Stimulated activated CD8-positive, alpha-beta memory T cell treated with anti-CD3 and anti-CD28 coated beads, Interleukin-4, amount 100 ng/mL, for 1 hour (primary cell): Measurements from ENCODE around the gene ALDH1L1.

Experiments used
- DNase-seq, 2 donors: peaks; one replicate each; pipeline ENCODE4 v3.0.0-alpha.2; 2020; ENCODE audit warnings: low read depth in 2 of 2, low spot score in 1 of 2

The ALDH1L1 gene

DNA sequence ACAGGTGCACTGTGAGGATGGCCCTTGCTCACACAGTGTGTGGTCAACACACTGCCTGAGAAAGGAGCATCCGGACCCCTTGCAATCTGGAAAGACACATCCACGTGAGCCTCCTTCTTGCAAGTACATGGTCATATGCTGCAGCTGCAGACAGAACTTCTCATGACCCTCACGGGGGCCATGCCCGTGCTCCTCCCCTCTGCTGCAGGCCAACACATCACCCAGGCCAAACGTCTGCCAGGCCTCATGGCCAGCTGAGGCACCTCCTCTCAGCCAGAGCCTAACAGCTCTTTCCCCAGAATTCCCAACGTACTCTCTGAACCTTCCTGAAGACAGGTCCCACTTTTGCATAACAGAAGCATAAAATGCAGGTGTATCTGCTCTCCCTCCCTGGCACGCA lies 121.7 kb downstream of the ALDH1L1 start:
- no peak for DNase-seq

DNA sequence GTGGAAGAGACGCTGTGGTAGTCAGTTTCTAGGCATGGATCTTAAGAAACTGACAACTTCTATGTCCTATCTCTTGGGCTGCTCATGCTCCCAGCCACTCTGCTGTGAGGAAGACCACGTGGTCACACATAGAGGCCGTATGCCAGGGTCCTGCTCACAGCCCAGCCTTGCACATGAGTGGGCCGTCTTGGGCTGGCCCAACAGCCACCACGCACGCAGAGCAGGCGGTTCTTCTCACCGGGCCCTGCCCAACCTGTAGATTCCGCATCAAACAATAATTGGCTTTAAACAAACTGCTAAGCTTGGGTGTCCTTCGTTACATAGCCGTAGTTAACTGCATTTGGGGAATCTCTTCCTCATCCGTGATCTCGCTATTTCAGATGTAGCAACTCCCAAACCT lies 122.5 kb downstream of the ALDH1L1 start:
- DNase-seq, result no peak

DNA sequence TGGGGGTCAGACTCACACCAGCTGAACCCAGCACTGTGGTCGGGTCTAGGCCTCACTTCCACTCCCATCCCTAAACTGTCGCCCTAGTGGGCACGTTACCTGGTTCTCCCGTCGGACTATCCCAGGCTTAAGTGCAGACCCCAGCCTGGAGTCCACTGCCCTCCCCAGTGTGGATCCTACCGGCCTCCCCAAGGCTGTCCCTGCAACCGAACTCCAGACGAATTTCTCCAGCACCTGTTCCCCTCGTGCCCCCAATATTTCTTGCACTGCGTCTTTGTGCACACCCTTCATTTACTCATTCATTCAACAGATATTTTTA lies 122.9 kb downstream of the ALDH1L1 start:
- DNase-seq, result no peak

DNA sequence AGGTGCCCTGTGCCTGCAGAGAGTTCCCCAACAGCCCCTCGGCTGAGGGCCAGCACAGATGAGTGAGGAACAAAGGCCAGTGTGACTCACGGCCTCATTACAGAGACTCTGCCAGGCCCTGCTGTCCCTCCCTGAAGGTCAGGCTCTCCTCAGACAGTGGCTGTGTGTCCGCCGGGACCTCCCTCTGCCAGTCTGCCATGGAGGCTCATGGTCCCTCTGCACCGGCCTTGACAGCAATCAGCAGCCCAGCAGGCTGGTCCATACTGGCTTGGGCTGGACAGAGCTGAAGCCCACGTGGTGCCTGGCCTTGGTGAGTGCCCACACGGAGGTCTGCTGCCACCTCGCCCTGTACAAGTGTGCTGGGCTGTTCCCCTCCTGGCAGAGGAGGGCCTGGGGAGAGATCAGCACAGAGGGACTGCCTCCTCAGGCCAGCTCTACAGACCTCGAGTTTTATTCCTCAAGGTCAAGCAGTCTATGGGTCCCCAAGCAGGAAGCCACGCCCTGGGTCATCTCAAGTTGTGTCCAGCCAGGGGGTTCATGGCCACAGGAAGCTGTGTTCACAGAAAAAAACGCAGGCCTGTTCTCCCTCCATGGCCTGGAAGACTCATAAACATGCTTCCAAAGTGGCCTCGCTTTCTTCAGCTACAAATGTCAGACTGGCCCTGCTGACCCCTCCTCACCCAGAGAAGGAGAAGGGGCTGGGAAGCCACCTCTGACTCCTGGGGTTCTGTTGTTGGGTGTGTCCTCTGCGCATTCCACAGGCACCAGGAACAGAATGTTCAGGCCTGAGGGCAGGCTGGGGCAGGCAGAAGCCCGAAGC lies 123.5 kb downstream of the ALDH1L1 start:
- no peak for DNase-seq

DNA sequence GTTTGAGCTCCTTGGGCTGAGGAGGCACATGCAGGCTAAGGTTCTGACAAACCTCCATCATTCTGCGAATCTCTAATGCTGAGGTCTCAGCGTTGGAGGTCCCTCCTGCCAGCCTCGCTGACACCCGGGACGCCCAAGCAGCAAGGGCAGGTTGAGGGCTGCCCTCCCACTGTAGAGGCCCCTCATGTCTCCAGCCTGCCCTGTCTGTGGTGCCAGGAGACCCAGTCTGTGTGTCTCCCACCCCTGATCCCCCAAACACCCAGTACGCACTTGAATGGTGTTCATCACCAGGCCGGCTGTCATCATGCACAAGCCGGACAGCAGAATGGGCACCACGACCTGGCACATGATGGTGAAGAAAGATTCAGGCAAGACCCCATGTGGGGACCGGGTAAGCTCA lies 124.3 kb downstream of the ALDH1L1 start:
- no peak for DNase-seq

DNA sequence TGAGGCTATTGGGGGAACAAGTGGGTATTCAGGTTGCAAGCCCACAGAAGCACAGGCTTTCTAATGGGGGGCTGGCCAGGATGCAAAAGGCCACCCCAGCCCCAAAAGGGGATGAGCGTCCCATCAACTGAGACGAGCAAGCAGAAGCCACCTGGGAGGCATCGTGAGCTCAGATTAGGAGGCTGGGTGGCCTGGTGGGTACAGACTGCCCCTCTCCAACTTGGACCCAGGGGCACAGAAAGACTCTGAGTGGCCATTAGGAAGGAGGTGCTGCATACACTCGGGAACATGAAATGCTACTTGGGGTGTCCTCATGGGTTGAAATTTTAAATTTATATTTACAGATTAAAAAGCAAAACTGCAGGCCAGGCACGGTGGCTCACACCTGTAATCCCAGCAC lies 125.5 kb downstream of the ALDH1L1 start:
- no peak for DNase-seq

DNA sequence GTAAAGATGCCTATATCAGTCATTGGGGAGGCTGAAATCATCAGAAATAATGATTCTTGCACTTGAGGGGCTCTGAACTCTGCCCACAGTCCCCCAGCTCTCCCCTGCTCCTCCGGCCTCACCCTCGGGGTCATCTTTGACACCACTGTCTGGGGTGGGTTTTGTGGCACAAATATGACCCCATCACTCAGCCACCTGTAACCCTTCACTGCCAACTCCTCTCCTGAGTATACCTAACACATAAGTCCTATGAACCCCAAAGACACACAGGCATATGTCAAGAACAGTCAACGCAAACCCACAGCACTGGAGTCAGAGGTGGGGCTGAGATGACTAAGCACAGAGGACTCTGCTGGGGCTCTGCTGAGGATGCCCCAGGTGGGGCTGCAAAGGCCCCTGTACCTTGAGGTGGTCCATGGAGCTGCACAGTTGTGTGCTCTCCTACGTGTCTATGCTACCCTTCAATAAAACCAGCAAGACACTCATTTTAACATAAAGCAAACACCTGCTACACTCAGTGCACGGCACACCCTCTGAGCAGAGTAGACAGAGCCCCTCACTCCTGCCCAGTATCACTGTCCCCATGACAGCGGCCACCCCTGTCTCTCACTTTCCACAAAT lies 126.3 kb downstream of the ALDH1L1 start:
- no peak for DNase-seq
